Measurements from ENCODE around the gene GLMP.

- TF ChIP-seq, protein P1, sequence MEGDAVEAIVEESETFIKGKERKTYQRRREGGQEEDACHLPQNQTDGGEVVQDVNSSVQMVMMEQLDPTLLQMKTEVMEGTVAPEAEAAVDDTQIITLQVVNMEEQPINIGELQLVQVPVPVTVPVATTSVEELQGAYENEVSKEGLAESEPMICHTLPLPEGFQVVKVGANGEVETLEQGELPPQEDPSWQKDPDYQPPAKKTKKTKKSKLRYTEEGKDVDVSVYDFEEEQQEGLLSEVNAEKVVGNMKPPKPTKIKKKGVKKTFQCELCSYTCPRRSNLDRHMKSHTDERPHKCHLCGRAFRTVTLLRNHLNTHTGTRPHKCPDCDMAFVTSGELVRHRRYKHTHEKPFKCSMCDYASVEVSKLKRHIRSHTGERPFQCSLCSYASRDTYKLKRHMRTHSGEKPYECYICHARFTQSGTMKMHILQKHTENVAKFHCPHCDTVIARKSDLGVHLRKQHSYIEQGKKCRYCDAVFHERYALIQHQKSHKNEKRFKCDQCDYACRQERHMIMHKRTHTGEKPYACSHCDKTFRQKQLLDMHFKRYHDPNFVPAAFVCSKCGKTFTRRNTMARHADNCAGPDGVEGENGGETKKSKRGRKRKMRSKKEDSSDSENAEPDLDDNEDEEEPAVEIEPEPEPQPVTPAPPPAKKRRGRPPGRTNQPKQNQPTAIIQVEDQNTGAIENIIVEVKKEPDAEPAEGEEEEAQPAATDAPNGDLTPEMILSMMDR (IDR thresholded peaks at IDR 0.05; ENCODE audit: insufficient read depth, low read depth, low read length), result no peak
- no peak for TF ChIP-seq EZH2 (IDR thresholded peaks at IDR 0.05; ENCODE audit: insufficient read depth, low read length)
Measured at GRCh38 chr1:156284112-156284511, 11.4 kb downstream of the GLMP start, which contains the start of gene TMEM79.

All from astrocyte (in vitro differentiated cells and primary cell).